Neuronal stem cell (in vitro differentiated cells): ENCODE data around the gene ANKRD33B.

Source experiments
- DNase-seq: peaks from one replicate; pipeline ENCODE4 v3.0.0-alpha.2; 2013; ENCODE audit warnings: low spot score
- H2AFZ ChIP-seq: one replicate; pipeline ENCODE4 v1.6.1; 2013; ENCODE audit warnings: mild to moderate bottlenecking, low read length, inconsistent platforms
- H2AK5ac ChIP-seq: 2 replicates; pipeline ENCODE4 v1.6.1; 2013; ENCODE audit warnings: low read depth, mild to moderate bottlenecking, inconsistent platforms, low read length, moderate library complexity, mixed read lengths
- H2BK120ac ChIP-seq: 2 replicates; pipeline ENCODE4 v1.6.1; 2013; ENCODE audit warnings: low read depth, mild to moderate bottlenecking, inconsistent platforms, low read length, moderate library complexity, mixed read lengths
- H2BK12ac ChIP-seq: one replicate; pipeline ENCODE4 v1.6.1; 2013; ENCODE audit warnings: low read length, inconsistent platforms
- H2BK15ac ChIP-seq: 2 replicates; pipeline ENCODE4 v1.6.1; 2013; ENCODE audit warnings: mild to moderate bottlenecking, low read length, inconsistent platforms, mixed read lengths
- H2BK5ac ChIP-seq: one replicate; pipeline ENCODE4 v1.6.1; 2013; ENCODE audit warnings: inconsistent platforms, mild to moderate bottlenecking, low read length, moderate library complexity
- H3K14ac ChIP-seq: one replicate; pipeline ENCODE4 v1.6.1; 2013; ENCODE audit warnings: low read length, inconsistent platforms
- H3K18ac ChIP-seq: 2 replicates; pipeline ENCODE4 v1.6.1; 2013; ENCODE audit warnings: low read length, inconsistent platforms
- H3K23ac ChIP-seq: 2 replicates; pipeline ENCODE4 v1.6.1; 2013; ENCODE audit warnings: low read depth, mild to moderate bottlenecking, mixed read lengths, low read length, inconsistent platforms; ENCODE audit not compliant: poor library complexity
- H3K27ac ChIP-seq: replicated peaks from 3 replicates; pipeline ENCODE4 v1.5.1; 2013; ENCODE audit warnings: low read length, inconsistent platforms
- H3K27me3 ChIP-seq, 3 experiments: 2 replicates each; pipeline ENCODE4 v1.6.1; 2013; ENCODE audit warnings: low read length in 3 of 3, mild to moderate bottlenecking in 2 of 3, inconsistent platforms in 1 of 3, low read depth in 1 of 3, mixed read lengths in 1 of 3, moderate library complexity in 1 of 3; ENCODE audit not compliant: control insufficient read depth in 3 of 3, insufficient read depth in 3 of 3
- H3K36me3 ChIP-seq, 2 donors: replicated peaks in 1 of 2; 2 replicates each; pipeline ENCODE4 v1.6.1; 2013; ENCODE audit warnings: low read length in 2 of 2; ENCODE audit not compliant: control insufficient read depth in 2 of 2, insufficient read depth in 2 of 2
- H3K4ac ChIP-seq: 2 replicates; pipeline ENCODE4 v1.6.1; 2013; ENCODE audit warnings: inconsistent platforms, mild to moderate bottlenecking, low read length, moderate library complexity
- H3K4me1 ChIP-seq, 2 donors: 1 replicate in 1 of 2; 2 replicates in 1 of 2; pipeline ENCODE4 v1.6.1; 2013; ENCODE audit warnings: low read length in 2 of 2, low read depth in 1 of 2; ENCODE audit not compliant: control insufficient read depth in 2 of 2, insufficient read depth in 1 of 2
- H3K4me2 ChIP-seq: one replicate; pipeline ENCODE4 v1.6.1; 2013; ENCODE audit warnings: mild to moderate bottlenecking, low read length, inconsistent platforms; ENCODE audit not compliant: insufficient read depth, poor library complexity, severe bottlenecking
- H3K4me3 ChIP-seq, 2 donors: 2 replicates each; pipeline ENCODE4 v1.5.1; 2013; ENCODE audit warnings: low read length in 2 of 2, mild to moderate bottlenecking in 2 of 2, inconsistent platforms in 1 of 2, moderate library complexity in 1 of 2
- H3K79me1 ChIP-seq: one replicate; pipeline ENCODE4 v1.6.1; 2013; ENCODE audit warnings: low read depth, mild to moderate bottlenecking, inconsistent platforms, low read length, moderate library complexity
- H3K9ac ChIP-seq: one replicate; pipeline ENCODE4 v1.6.1; 2013; ENCODE audit warnings: mild to moderate bottlenecking, low read depth, low read length, inconsistent platforms; ENCODE audit not compliant: poor library complexity
- H3K9me3 ChIP-seq, 2 donors: replicated peaks in 1 of 2; 2 replicates each; pipeline versions ENCODE3 to v1.6.1; 2013; ENCODE audit warnings: low read length in 2 of 2, mild to moderate bottlenecking in 2 of 2, inconsistent platforms in 1 of 2, low read depth in 1 of 2, mixed read lengths in 1 of 2, moderate library complexity in 1 of 2; ENCODE audit not compliant: control insufficient read depth in 2 of 2, insufficient read depth in 1 of 2
- H4K8ac ChIP-seq: one replicate; pipeline ENCODE4 v1.6.1; 2013; ENCODE audit warnings: low read depth, mild to moderate bottlenecking, inconsistent platforms, low read length, moderate library complexity
- H4K91ac ChIP-seq: one replicate; pipeline ENCODE4 v1.6.1; 2013; ENCODE audit warnings: low read length, low read depth, mild to moderate bottlenecking, inconsistent platforms; ENCODE audit not compliant: poor library complexity
- WGBS, 2 donors: extraction: QIAGEN DNeasy Blood & Tissue Kit; methylation state at CpG; one replicate each; pipeline ENCODE4 v1.1.7; 2013; ENCODE audit warnings: missing lambda C conversion rate in 2 of 2, mixed read lengths in 1 of 2; ENCODE audit not compliant: insufficient read length in 2 of 2, insufficient replicate concordance in 1 of 2; ENCODE audit errors: extremely low coverage in 2 of 2; 5-methylcytosine and 5-hydroxymethylcytosine counted together

Gene ANKRD33B

DNA sequence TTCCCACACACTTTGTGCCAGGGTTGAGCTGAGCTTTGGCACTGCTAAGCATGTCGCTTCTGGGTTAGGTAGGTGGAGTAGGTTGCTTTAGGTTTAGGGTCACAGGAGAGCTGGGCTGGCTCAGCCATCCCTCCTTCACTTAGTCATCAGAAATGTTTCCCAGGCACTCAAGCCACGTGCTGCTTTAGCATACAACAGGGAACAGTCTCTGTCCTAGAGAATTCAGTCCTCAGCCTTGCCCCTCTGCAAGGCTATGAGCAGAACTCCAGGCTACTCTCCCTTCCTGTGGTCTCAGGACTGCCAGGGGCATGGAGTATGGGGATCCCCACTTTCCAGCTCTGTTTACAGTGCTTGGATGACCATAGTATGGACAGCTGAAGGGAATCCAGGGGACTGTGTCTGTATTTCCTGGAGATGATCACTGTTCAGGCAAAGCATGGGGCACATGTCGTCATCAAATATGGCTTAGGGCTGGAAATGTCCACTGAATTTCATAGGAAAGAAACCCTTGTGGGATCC lies 7.5 kb upstream of the ANKRD33B start:
- Histone ChIP-seq H3K9me3 (no peaks in the 10 kb centered on the region), H2AK5ac (no peak overlapping the region), H4K8ac (no peak overlapping the region), H3K27me3 (peaks cover 0 to 73% (median 0%) of the 10 kb centered on the region in 3 experiments), H3K14ac (no peak overlapping the region), H4K91ac (no peak overlapping the region), H3K79me1 (no peaks in the 10 kb centered on the region), H3K23ac (no peak overlapping the region), H3K9ac (no peak overlapping the region), H2BK15ac (no peak overlapping the region), H3K4me3 (no peak overlapping the region), H2BK120ac (no peak overlapping the region), H3K4ac (no peak overlapping the region), H3K4me1 (peaks cover 3 to 13% of the 10 kb centered on the region in 2 donors), H2AFZ (no peak overlapping the region), H3K4me2 (no peak overlapping the region), H3K36me3 (no peaks in the 10 kb centered on the region), H3K27ac (no peak overlapping the region), H2BK5ac (no peak overlapping the region), H3K18ac (no peak overlapping the region), H2BK12ac (no peak overlapping the region)
- no CpG with 5 or more reads among the region's 3 CpGs for WGBS, 2 donors
- DNase-seq, result no peak

DNA sequence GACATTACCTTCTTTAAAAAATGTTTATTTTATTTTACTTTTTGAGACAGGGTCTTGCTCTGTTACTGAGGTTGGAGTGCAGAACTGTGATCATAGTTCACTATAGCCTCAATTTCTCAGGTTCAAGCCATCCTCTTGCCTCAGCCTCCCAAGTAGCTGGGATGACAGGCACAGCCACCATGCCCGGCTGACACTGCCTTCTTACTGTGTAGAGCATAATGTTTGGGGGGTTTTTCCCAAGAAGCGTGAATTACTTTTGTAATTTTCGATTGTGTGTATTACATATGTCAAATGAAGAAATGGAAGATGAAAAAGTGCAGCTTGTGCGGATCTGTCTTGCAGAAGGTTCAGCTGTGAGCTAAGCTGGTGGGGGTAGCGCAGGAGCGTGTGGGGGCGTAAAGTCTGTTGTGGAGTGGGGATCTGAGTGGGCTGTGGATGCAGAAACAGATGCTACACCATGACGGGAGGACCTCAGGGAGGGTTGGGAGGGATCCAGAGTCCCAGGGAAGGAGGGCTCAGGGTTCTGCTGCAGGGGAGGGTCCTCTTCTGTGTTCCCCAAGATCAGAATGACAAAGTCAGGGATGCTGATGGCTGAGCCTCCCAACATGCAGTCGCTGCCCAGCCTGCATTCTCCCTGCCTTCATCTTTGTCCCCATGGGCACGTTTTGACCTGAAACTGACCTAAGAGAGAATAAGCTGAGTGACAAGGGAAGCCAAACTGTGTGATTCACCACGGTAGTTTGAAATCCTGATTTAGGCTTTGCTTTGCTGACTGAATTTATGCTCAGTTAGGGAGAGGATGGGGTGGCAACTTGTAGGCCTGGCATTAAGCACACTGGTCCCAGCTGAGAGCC lies 6.8 kb upstream of the ANKRD33B start:
- Histone ChIP-seq H3K4me2 (no peak overlapping the region), H3K36me3 (no peaks in the 10 kb centered on the region), H2BK12ac (no peak overlapping the region), H3K23ac (no peak overlapping the region), H2BK5ac (no peak overlapping the region), H4K91ac (no peak overlapping the region), H3K79me1 (no peaks in the 10 kb centered on the region), H2AFZ (no peak overlapping the region), H3K18ac (peak overlapping the region; percentile 4), H2AK5ac (peak overlapping the region; percentile 10), H2BK120ac (no peak overlapping the region), H3K27ac (no peak overlapping the region), H4K8ac (no peak overlapping the region), H3K14ac (no peak overlapping the region), H3K27me3 (peaks cover 0 to 79% (median under 1%) of the 10 kb centered on the region in 3 experiments), H3K4ac (no peak overlapping the region), H2BK15ac (peak overlapping the region; percentile 13), H3K4me3 (no peak overlapping the region), H3K9ac (no peak overlapping the region), H3K4me1 (peaks cover 3 to 8% of the 10 kb centered on the region in 2 donors), H3K9me3 (no peaks in the 10 kb centered on the region)
- DNase-seq, result no peak
- no CpG with 5 or more reads among the region's 11 CpGs for WGBS, 2 donors

- Histone ChIP-seq H3K18ac (no peak overlapping the region), H2AK5ac (no peak overlapping the region), H3K23ac (no peak overlapping the region), H3K4me2 (no peak overlapping the region), H3K14ac (no peak overlapping the region), H3K4me3 (no peak overlapping the region), H3K4me1 (peaks cover 10 to 11% of the 10 kb centered on the region in 2 donors), H3K27ac (no peak overlapping the region), H3K36me3 (no peaks in the 10 kb centered on the region), H3K9ac (no peak overlapping the region), H4K8ac (no peak overlapping the region), H4K91ac (no peak overlapping the region), H2BK120ac (no peak overlapping the region), H2BK5ac (no peak overlapping the region), H3K4ac (no peak overlapping the region), H2BK15ac (no peak overlapping the region), H3K79me1 (no peaks in the 10 kb centered on the region), H3K9me3 (no peaks in the 10 kb centered on the region), H2BK12ac (no peak overlapping the region), H3K27me3 (peaks cover 7 to 86% (median 14%) of the 10 kb centered on the region in 3 experiments), H2AFZ (no peak overlapping the region)
- WGBS, 2 donors, result no CpG with 5 or more reads among the region's 4 CpGs
- no peak for DNase-seq
Observed at GRCh38 chr5:10559151-10559550, 4.7 kb upstream of the ANKRD33B start.

DNA sequence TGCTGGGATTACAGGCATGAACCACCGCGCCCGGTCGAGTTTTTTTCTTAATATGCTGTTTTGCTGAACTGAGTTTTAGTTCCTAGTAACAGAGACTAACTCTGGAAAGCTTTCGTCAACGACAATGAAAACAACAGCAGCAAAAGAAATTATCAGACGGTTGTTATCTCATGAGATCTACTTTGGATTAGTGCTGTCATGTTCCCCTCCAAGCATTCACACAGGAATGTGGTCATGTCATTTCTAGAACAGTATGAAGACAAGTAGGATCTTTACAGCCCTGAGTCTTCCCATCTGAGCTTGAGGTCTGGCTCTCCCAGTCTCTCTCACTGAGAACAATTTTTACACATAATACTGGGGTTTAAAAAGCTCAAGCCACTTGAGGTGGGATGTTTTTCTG lies 4.0 kb upstream of the ANKRD33B start:
- peaks cover 10 to 12% of the 10 kb centered on the region in 2 donors for H3K4me1 ChIP-seq
- H4K8ac ChIP-seq, result no peak overlapping the region
- no peak overlapping the region for H3K18ac ChIP-seq
- no peaks in the 10 kb centered on the region for H3K36me3 ChIP-seq
- no peak overlapping the region for H3K14ac ChIP-seq
- H2BK120ac ChIP-seq, result no peak overlapping the region
- no peak overlapping the region for H3K23ac ChIP-seq
- no peak overlapping the region for H3K4me3 ChIP-seq
- no peak for DNase-seq
- H2BK15ac ChIP-seq, result no peak overlapping the region
- H2BK5ac ChIP-seq, result no peak overlapping the region
- no peak overlapping the region for H3K9ac ChIP-seq
- H2AK5ac ChIP-seq, result no peak overlapping the region
- no peaks in the 10 kb centered on the region for H3K79me1 ChIP-seq
- no peak overlapping the region for H2BK12ac ChIP-seq
- H3K4ac ChIP-seq, result no peak overlapping the region
- H4K91ac ChIP-seq, result no peak overlapping the region
- no peaks in the 10 kb centered on the region for H3K9me3 ChIP-seq
- H2AFZ ChIP-seq, result no peak overlapping the region
- H3K27ac ChIP-seq, result no peak overlapping the region
- peaks cover 9 to 83% (median 20%) of the 10 kb centered on the region in 3 experiments for H3K27me3 ChIP-seq
- no peak overlapping the region for H3K4me2 ChIP-seq
- no CpG with 5 or more reads among the region's 7 CpGs for WGBS, 2 donors
